ENCODE measurements around the gene TAGLN. TPM values are rescaled to one million over a fixed set of nuclear protein-coding genes. Genes with fewer than 3 reads are reported as not detected.
"Not testable (repeated sequence)": the region's sequence is repeated elsewhere in the genome, so short reads cannot be mapped to it uniquely, and the experiment has no call there.

Gene TAGLN
- total RNA-seq, 1 donor from 2014 or later = 5.8 TPM

GRCh38 chr11:117180661-117181585 lies 18.2 kb upstream of the TAGLN start:
- intact Hi-C loops (cut with micrococcal nuclease) = loop anchor here (1.0 kb wide), 1 partner anchor 45 kb away; no protein-coding TSS in a partner anchor

DNA sequence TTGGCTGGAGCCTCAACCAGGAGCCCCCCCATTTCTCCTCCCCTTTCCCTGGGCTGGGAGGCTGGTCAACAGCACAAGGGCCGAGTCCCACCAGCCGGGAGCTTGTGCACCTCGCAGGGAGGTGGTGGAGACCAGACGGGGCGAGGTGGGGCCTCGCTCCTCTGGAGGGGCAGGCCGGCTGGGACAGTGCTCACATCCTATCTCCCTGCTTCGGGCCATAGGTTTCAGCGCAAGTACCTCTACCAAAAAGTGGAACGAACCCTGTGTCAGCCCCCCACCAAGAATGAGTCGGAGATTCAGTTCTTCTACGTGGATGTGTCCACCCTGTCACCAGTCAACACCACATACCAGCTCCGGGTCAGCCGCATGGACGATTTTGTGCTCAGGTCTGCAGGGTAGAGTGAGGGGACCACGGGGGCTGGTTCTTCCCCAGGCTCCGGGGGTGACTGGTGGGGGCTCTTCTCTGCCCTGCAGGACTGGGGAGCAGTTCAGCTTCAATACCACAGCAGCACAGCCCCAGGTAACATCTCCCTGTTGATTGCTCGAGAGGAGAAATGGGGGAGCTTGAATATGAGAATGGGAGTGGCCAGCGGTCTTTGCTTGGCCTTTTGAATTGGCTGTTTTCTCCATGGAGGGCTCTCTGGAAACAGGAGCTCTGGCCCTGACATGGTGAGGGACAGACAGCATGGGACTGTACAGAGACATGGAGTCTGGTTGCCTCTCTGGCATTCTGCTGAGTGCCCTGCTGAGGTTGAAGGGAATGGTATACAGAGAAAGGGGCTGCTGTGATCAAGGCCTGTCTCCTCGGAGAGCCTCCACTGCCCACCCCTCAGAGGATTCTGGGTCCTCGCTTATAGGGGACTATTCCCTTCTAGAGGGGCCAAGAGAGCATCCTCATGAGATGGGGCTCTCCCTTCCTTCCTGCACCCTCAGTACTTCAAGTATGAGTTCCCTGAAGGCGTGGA lies 17.3 kb upstream of the TAGLN start:
- intact Hi-C loops (cut with micrococcal nuclease) = loop anchor here (1.0 kb wide), 1 partner anchor 44 kb away; no protein-coding TSS in a partner anchor

DNA sequence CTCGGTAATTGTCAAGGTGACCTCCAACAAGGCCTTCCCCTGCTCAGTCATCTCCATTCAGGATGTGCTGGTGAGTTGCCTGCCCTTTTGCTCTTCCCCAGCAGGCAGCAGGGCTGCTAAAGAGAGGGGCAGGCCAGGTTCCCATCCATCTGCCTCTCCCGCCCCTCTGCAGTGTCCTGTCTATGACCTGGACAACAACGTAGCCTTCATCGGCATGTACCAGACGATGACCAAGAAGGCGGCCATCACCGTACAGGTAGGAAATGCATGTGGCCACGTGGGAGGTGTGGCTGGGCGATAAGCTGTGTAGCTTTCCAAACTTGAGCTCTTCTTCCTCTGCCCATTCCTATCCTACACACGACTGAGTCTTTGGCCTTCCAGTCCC lies 16.6 kb upstream of the TAGLN start:
- intact Hi-C loops (cut with micrococcal nuclease) = no loop called here

DNA sequence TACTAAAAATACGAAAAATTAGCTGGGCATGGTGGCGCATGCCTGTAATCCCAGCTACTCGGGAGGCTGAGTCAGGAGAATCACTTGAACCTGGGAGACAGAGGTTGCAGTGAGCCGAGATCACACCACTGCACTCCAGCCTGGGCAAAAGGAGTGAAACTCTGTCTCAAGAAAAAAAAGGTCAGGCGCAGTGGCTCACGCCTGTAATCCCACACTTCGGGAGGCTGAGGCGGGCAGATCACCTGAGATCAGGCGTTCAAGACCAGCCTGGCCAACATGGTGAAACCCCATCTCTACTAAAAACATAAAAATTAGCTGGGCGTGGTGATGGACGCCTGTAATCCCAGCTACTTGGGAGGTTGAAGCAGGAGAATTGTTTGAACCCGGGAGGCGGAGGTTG lies 16.0 kb upstream of the TAGLN start:
- intact Hi-C loops (cut with micrococcal nuclease) = not testable (repeated sequence)

GRCh38 chr11:117183724-117184349 lies 15.3 kb upstream of the TAGLN start:
- intact Hi-C loops (cut with micrococcal nuclease) = no loop called here

DNA sequence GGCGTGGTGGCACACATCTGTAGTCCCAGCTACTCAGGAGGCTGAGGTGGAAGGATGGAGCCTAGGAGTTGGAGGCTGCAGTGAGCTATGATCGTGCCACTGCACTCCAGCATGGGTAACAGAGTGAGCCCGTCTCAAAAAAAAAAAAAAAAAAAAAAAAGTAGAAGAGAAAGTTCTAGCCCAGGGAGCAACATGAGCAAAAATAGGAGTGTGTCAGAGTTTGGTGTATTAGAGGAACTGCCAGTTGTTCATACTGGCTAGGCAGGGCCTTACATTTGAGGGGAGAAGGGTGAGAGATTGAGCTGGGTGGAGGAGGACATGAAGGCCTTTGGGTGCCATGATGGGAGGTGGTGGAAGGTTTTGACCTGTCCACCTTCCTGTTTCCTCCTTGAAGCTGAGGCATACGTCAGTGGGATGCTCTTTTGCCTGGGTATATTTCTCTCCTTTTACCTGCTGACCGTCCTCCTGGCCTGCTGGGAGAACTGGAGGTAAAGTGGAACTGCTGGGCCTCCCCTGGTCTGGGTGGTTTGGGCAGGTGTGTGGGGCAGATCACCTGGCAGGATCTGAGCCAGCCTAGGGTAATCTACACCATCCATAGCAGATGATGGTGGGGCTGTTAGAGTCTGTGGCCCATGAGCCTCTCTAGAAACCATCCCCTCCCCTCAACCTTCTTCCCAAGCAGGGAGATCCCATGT lies 13.3 kb upstream of the TAGLN start:
- intact Hi-C loops (cut with micrococcal nuclease) = no loop called here

DNA sequence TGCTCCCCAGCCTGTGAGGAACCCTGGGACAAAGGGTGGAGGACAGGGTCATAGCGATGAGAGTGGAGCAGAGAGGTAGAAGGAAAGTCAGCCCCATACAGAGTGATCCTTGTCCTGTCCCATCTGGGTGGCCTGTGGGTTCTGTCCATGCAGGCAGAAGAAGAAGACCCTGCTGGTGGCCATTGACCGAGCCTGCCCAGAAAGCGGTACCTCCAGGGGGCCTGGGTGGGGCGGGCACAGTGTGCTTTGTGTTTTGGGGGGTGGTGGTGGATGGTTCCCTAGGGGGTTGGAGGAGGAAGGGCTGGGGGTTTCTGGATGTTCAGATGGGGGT lies 12.8 kb upstream of the TAGLN start:
- intact Hi-C loops (cut with micrococcal nuclease) = no loop called here

DNA sequence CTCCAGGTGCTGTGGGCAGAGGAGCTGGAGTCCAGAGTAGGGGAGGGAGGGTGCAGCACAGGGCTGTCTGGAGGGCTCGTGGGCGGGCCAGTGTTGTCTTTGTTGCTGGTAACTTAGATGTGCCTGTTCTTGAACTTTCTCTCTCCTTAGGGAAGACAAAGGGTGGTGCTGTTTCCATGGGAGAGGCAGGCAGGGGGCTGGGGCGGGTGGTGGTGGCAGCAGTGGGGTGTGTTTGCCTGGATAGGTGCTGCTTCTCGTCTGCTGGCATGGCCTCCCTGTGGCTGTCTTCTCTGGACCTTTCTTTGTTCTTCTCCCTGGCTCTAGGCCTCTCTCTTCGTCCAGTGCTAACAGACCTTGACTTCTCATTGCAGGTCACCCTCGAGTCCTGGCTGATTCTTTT lies 12.2 kb upstream of the TAGLN start:
- intact Hi-C loops (cut with micrococcal nuclease) = no loop called here

DNA sequence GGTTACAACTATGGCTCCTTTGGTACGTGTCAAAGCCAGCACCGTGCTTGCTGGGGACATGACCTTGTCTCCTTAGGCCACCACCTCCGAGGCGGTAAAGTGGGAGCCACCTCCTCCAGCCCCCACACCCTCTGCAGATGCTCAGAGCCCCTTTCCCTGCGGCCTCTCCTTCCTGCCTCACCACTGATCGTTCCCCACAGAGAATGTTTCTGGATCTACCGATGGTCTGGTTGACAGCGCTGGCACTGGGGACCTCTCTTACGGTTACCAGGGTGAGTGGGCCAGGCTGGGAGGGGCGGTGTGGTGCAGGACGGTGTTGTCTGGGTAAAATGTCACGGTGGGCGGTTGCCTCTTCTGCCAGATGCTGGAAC lies 11.8 kb upstream of the TAGLN start:
- intact Hi-C loops (cut with micrococcal nuclease) = no loop called here

- intact Hi-C loops (cut with micrococcal nuclease) = no loop called here
Measured at GRCh38 chr11:117187799-117188481, 11.2 kb upstream of the TAGLN start.

DNA sequence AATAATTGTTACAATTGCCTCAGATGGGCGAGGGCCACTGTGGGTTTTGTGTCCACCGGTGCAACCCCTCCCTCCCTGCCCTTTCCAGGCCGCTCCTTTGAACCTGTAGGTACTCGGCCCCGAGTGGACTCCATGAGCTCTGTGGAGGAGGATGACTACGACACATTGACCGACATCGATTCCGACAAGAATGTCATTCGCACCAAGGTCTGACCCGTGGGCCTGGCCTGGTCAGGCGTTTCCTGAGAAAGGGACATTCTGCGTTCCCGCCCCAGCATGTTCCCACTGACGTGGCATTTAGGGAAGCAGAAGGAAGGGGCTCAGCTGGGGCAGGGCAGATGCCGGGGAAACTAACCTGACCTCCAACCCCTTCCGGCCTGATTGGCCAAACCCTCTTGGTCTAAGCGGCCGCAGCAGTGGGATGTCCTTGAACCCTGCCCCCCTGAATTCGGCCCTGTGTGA lies 10.5 kb upstream of the TAGLN start:
- intact Hi-C loops (cut with micrococcal nuclease) = no loop called here

DNA sequence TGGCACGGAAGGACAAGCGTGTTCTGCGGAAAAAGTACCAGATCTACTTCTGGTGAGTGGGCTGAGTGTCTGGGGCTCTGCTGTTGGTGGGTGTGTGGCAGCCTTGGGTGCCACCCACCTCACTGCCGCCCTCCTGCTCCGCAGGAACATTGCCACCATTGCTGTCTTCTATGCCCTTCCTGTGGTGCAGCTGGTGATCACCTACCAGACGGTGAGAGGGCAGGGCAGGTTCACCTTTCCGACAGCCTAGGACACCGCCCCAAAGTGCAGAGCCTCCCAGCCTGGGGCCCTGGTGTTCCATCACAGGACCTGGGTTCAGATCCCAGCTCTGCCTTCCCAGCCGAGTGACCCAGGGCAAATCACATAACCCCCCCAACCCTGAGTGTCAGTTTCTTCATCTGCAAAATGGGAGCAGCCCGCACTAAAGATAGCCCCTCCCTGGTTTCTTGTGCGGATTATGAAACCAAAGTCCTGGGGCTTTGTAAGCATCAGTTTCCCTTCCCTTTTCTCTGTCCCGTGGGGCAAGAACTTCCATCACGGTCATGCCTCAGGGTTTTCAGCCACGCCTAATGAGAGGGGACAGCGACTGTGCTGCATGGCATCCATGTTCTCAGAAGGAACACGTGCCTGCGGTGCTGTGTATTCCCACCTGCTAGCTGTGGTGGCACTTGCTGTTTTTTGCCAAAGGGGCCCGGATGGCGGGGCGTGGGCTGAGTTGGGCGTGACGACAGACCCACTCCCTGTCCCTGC lies 9.8 kb upstream of the TAGLN start:
- intact Hi-C loops (cut with micrococcal nuclease) = no loop called here

DNA sequence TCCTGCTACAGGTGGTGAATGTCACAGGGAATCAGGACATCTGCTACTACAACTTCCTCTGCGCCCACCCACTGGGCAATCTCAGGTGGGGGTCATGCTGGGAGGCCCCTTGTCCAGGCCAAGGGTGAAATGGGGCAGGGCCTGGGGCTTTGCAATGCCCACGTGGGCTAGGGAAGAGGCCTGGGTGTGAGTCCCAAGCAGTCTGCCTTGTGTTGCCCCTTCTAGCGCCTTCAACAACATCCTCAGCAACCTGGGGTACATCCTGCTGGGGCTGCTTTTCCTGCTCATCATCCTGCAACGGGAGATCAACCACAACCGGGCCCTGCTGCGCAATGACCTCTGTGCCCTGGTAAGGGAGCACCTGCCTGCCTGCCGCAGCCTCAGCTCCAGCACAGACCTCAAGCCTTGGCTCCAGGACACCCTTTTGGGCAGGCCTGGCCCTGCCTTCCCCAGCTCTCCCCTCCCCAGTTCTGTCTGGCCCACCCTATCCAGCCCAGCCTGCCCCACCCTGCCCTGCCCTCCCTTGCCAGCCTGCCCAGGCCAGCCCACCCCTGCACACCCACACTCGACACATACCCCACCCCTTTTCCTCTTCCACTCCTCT lies 9.1 kb upstream of the TAGLN start:
- intact Hi-C loops (cut with micrococcal nuclease) = no loop called here

DNA sequence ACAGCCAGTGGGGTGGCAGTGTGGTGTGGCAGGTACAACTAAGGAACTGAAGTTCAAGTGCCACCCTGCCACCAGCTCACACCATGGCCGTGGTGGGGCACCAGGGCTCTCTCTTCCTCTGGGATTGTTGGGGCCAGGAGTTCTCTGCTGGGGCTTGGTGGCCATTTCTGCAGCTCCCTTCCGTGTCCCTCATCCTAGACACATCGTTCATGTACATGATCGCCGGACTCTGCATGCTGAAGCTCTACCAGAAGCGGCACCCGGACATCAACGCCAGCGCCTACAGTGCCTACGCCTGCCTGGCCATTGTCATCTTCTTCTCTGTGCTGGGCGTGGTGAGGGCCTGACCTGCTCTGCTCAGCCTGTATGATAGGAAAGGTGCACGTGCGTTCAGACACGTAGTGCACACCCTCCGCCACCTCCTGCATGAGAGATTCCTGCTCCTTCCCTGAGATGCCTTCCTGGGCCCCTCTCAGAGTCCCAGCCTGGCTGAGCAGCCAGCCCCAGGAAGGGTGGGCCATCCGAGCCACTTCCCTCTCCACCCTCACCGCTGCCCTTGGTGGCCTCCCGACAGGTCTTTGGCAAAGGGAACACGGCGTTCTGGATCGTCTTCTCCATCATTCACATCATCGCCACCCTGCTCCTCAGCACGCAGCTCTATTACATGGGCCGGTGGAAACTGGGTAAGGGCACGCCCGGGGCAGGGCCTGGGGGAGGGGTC lies 7.3 kb upstream of the TAGLN start:
- intact Hi-C loops (cut with micrococcal nuclease) = no loop called here

GRCh38 chr11:117192401-117192875 lies 6.7 kb upstream of the TAGLN start:
- intact Hi-C loops (cut with micrococcal nuclease) = no loop called here

- intact Hi-C loops (cut with micrococcal nuclease) = no loop called here
Measured at GRCh38 chr11:117193130-117194020, 5.8 kb upstream of the TAGLN start.

DNA sequence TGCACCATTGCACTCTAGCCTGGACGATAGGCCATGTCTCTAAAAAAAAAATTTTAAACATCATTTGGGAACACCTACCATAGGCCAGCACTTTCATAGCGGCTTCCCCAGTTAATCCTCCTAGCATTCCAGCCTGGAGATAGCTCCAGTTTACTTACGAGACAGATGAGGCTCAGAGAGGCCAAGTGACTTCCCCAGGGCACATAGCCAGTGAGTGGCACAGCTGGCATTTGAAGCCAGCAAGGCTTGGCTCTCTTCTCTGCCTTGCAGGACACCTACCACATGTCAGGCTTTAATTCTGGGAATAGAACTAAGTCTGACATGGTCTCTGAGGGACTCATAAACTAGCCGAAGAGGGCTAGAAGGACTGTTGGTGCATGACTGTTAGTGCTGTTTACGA lies 4.9 kb upstream of the TAGLN start:
- intact Hi-C loops (cut with micrococcal nuclease) = no loop called here

All from T-helper 1 cell treated with Interleukin-12 subunit alpha and Interleukin-12 subunit beta and Interleukin-4 antibody, amounts not matched to agents 30 ng/mL and 1 ng/mL, for 36 hours (primary cell).